Heart left ventricle (tissue), 13 donors: Measurements from ENCODE around the gene CCDC93.

Experiments used
- POLR2A ChIP-seq, 2 donors: fragments of 450-650 bp; IDR thresholded peaks; one replicate each; pipeline ENCODE4 v1.6.1; 2017; ENCODE audit warnings: antibody characterized with exemption in 2 of 2, mild to moderate bottlenecking in 2 of 2, moderate library complexity in 2 of 2
- TF ChIP-seq, protein P1 (sequence below), 12 donors: fragments of 200-600 bp; sonication (generic) in 4 of 12; IDR thresholded peaks; one replicate each; pipeline versions ENCODE4 v1.5.0 to v1.8.0; 2018 to 2022; ENCODE audit warnings: antibody characterized with exemption in 12 of 12, mild to moderate bottlenecking in 5 of 12
- donor health status: ischemic (EF 13 %, LVEDD 7.1; RV severe dilation, severe dysfunction).
- donor health status: DM: no; HTN: yes; CAD: no.
- donor health status: DM: no; HTN: no; CAD: no.
- donor health status: ischemic (EF 25% LVEDD 6.9; RV normal size, moderate dysfunction).
- donor health status: ischemic (EF 25% LVEDD 5.7; RV mildly dilated, moderate dysfunction).
- donor health status: ischemic (EF 35%, LVEDD 5.7; RV mildly dilated, moderate dysfunction).
- donor health status: nonischemic (EF 11% LVEDD 7.7; RV severe dilation, severe dysfunction).
- donor health status: DM: yes; HTN: yes; CAD: no.
- donor health status: PGD.
- donor health status: ischemic (EF 29% LVEDD 5.4; RV normal size, mild dysfunction).
- donor health status: nonischemic (EF 23%, LVEDD 6.1; RV moderate dilation, normal function).

DNA sequence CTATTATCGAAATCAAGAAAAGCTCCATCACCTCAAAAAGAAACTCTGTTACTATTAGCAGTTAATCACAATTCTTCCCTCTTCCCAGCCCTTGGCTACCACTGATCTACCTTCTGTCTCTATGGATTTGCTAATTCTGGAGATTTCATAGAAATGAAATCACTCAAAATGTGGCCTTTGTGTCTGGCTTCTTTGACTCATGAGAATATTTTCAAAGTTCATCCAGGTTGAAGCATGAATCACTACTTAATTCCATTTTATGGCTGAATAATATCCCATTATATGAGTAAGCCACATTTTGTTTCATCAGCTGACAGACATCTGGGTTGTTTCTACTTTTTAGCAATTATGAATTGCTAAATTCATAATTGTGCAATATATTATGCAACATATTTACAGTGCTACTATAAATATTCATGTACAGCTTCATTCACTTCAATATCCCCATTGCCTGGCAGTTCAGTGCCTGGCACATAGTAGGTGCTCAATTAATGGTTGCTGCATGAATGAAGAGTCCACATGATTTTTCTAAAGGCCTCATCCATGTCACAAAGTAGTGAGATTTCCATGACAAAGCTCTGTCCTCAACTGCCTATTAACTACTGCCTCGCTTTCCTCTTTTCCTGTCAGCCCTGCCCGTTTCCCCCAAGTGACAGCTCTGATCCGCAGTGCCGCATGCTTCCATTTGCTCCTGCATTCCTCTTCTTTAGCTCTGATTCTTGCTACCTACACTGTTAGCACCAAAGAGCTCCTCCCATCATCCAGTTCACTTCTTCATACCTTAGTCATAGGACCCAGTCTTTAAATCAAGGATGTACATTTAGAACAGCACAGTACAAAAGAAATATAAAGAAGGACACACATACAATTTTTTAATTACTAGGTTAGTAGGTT is 32.8 kb downstream of the CCDC93 start:
- TF ChIP-seq, protein P1, sequence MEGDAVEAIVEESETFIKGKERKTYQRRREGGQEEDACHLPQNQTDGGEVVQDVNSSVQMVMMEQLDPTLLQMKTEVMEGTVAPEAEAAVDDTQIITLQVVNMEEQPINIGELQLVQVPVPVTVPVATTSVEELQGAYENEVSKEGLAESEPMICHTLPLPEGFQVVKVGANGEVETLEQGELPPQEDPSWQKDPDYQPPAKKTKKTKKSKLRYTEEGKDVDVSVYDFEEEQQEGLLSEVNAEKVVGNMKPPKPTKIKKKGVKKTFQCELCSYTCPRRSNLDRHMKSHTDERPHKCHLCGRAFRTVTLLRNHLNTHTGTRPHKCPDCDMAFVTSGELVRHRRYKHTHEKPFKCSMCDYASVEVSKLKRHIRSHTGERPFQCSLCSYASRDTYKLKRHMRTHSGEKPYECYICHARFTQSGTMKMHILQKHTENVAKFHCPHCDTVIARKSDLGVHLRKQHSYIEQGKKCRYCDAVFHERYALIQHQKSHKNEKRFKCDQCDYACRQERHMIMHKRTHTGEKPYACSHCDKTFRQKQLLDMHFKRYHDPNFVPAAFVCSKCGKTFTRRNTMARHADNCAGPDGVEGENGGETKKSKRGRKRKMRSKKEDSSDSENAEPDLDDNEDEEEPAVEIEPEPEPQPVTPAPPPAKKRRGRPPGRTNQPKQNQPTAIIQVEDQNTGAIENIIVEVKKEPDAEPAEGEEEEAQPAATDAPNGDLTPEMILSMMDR (IDR thresholded peaks at IDR 0.05) = no peak
- no peak for TF ChIP-seq POLR2A (IDR thresholded peaks at IDR 0.05)
